Stomach smooth muscle (tissue), 2 donors: ENCODE data around the gene EIF2B2.

Experiments used
- H3K27ac ChIP-seq: one replicate; pipeline ENCODE4 v1.7.0; 2013; ENCODE audit warnings: mild to moderate bottlenecking, low read length, inconsistent platforms
- H3K27me3 ChIP-seq, 2 donors: one replicate each; pipeline ENCODE4 v1.7.0; 2013; ENCODE audit warnings: low read length in 2 of 2; ENCODE audit not compliant: insufficient read depth in 2 of 2, control insufficient read depth in 1 of 2
- H3K36me3 ChIP-seq, 2 donors: one replicate each; pipeline ENCODE4 v1.7.0; 2013; ENCODE audit warnings: low read length in 2 of 2; ENCODE audit not compliant: control insufficient read depth in 2 of 2, insufficient read depth in 2 of 2
- H3K4me1 ChIP-seq: one replicate; pipeline ENCODE4 v1.7.0; 2013; ENCODE audit warnings: low read length; ENCODE audit not compliant: control insufficient read depth, insufficient read depth
- H3K4me3 ChIP-seq, 2 donors: one replicate each; pipeline ENCODE4 v1.7.0; 2013; ENCODE audit warnings: low read length in 2 of 2
- H3K9ac ChIP-seq, 2 donors: one replicate each; pipeline ENCODE4 v1.7.0; 2013; ENCODE audit warnings: low read length in 2 of 2, mild to moderate bottlenecking in 1 of 2
- H3K9me3 ChIP-seq, 2 donors: one replicate each; pipeline ENCODE4 v1.7.0; 2013; ENCODE audit warnings: low read length in 2 of 2; ENCODE audit not compliant: control insufficient read depth in 2 of 2
- donor health status: healthy.
- donor health status: Pancreatic carcinoma.

Gene EIF2B2

GRCh38 chr14:75053396-75054291 lies 50.9 kb downstream of the EIF2B2 start:
- H3K9ac ChIP-seq = no peak overlapping the region
- H3K27ac ChIP-seq = no peak overlapping the region
- peaks cover 0 to 6% of the 10 kb centered on the region in 2 donors for H3K36me3 ChIP-seq
- H3K9me3 ChIP-seq = no peaks in the 10 kb centered on the region
- no peak overlapping the region for H3K4me3 ChIP-seq
- peaks cover 3% of the 10 kb centered on the region for H3K4me1 ChIP-seq
- no peaks in the 10 kb centered on the region for H3K27me3 ChIP-seq

DNA sequence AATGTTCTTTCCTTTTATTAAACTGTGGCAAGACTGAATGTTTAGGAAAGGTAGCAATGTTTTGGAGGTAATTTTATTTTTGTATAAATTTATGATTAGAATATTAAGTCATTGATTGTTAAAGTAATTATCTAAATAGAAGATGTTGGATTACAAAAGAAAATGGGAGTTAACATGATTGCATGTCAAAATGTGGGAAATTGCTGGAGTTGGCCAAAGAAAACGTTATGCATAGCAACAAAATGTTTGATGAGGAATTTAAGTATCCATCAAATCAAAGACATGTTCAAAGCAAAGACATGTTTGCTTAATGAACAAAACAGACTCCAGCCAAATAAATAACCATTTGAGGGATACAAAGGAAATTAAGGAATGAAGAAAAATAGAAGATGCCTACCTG lies 51.7 kb downstream of the EIF2B2 start:
- H3K4me3 ChIP-seq = no peak overlapping the region
- H3K9ac ChIP-seq = no peak overlapping the region
- no peaks in the 10 kb centered on the region for H3K27me3 ChIP-seq
- H3K27ac ChIP-seq = no peak overlapping the region
- H3K36me3 ChIP-seq = peaks cover 0 to under 1% of the 10 kb centered on the region in 2 donors
- no peaks in the 10 kb centered on the region for H3K9me3 ChIP-seq
- H3K4me1 ChIP-seq = peaks cover 3% of the 10 kb centered on the region

DNA sequence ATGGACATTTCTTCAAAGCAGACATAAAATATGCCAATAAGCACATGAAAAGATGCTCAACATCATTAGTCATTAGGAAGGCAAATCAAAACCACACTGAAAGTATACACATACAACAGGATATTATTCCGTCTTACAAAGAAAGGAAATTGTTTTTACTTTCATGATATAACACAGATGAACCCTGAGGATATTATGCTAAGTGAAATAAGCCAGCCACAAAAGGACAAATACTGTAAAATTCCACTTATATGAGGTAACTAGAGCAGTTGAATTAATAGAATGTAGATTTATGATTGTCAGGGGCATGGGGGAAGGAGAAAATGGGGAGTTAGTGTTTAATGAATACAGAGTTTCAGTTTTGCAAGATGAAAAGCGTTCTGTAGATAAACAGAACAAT lies 56.9 kb downstream of the EIF2B2 start:
- H3K27me3 ChIP-seq = no peaks in the 10 kb centered on the region
- H3K27ac ChIP-seq = no peak overlapping the region
- H3K9me3 ChIP-seq = no peaks in the 10 kb centered on the region
- no peak overlapping the region for H3K9ac ChIP-seq
- H3K4me3 ChIP-seq = no peak overlapping the region
- H3K4me1 ChIP-seq = peaks cover 12% of the 10 kb centered on the region
- H3K36me3 ChIP-seq = no peaks in the 10 kb centered on the region

DNA sequence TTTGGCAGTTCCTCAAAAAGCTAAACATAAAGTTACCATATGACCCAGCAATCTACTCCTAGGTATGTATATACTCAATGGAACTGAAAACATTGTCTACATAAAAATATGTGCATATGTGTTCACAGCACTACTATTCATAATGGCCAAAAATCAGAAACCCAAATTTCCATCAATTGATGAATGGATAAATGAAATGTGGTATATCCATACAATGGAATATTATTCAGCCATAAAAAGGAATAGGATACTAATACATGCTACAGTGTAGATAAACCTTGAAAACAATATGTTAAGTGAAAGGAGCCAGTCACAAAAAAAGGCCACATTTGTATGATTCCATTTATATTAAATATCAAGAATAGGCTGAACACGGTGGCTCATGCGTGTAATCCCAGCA lies 57.7 kb downstream of the EIF2B2 start:
- H3K9ac ChIP-seq = no peak overlapping the region

More for the DNA sequence above, 57.7 kb downstream of the EIF2B2 start:
- Histone ChIP-seq H3K27ac (no peak overlapping the region), H3K4me3 (no peak overlapping the region), H3K9me3 (no peaks in the 10 kb centered on the region), H3K36me3 (no peaks in the 10 kb centered on the region), H3K4me1 (peaks cover 12% of the 10 kb centered on the region), H3K27me3 (no peaks in the 10 kb centered on the region)
